ENCODE data around the gene BTC. TPM values are rescaled to one million over a fixed set of nuclear protein-coding genes. Genes with fewer than 3 reads are reported as not detected.
A peak's percentile ranks its signal among the peaks of the same experiment; 100 is the strongest.

Gene BTC
- 0.06 TPM for polyA plus RNA-seq (2013, experiment 1 of 2)
- polyA plus RNA-seq (2013, experiment 2 of 2), result 0.11 TPM

GRCh38 chr4:74794382-74795010 lies at the start of gene BTC:
Gene BTC, minus strand, starts transcription at chr4:74794523. Its CDS starts 198 bp downstream, at chr4:74794325.
- Histone ChIP-seq H3K4me1 (ENCODE audit: control insufficient read depth, low read depth, low read length) (peaks cover 3% of the 10 kb centered on the region), H3K4me2 (ENCODE audit: low read length) (peak within 1 kb of the TSS; percentile 87), H3K9ac (ENCODE audit: low read length) (peak within 1 kb of the TSS; percentile 41), H2BK120ac (ENCODE audit: low read depth, low read length) (no peak within 1 kb of the TSS), H3K56ac (ENCODE audit: low read length) (peak within 1 kb of the TSS; percentile 71), H3K23ac (ENCODE audit: low read length) (no peak within 1 kb of the TSS), H2BK5ac (ENCODE audit: low read length) (no peak within 1 kb of the TSS), H4K8ac (ENCODE audit: low read depth, low read length) (no peak within 1 kb of the TSS), H3K27ac (ENCODE audit: low read depth, low read length) (no peak within 1 kb of the TSS), H4K5ac (ENCODE audit: low read length) (no peak within 1 kb of the TSS), H3K18ac (ENCODE audit: low read length) (no peak within 1 kb of the TSS), H3K79me2 (ENCODE audit: control insufficient read depth, insufficient read depth, low read length) (no peaks in the 10 kb centered on the region), H2BK15ac (replicated peaks; ENCODE audit: low read depth) (no peak within 1 kb of the TSS), H3K4me3 (ENCODE audit: low read length) (peak within 1 kb of the TSS; percentile 18), H3K79me1 (ENCODE audit: low read length) (no peaks in the 10 kb centered on the region), H3K27me3 (ENCODE audit: insufficient read depth, low read length, poor library complexity) (no peaks in the 10 kb centered on the region), H3K4ac (ENCODE audit: low read depth, low read length) (no peak within 1 kb of the TSS), H2AK5ac (ENCODE audit: low read length) (no peak within 1 kb of the TSS), H3K36me3 (ENCODE audit: control insufficient read depth, insufficient read depth, low read length) (no peaks in the 10 kb centered on the region)
- WGBS (ENCODE audit: extremely low coverage, insufficient coverage, low lambda C conversion rate), result no CpG with 5 or more reads among the region's 24 CpGs
- DNase-seq, result peak; percentile 60

GRCh38 chr4:74840936-74841509 lies 46.7 kb upstream of the BTC start:
- H3K36me3 ChIP-seq (ENCODE audit: control insufficient read depth, insufficient read depth, low read length), result no peaks in the 10 kb centered on the region

GRCh38 chr4:74838746-74839370 lies 44.5 kb upstream of the BTC start:
- Histone ChIP-seq H4K5ac (ENCODE audit: low read length) (no peak overlapping the region), H3K4me3 (ENCODE audit: low read length) (no peak overlapping the region), H2BK5ac (ENCODE audit: low read length) (no peak overlapping the region), H2AK5ac (ENCODE audit: low read length) (no peak overlapping the region), H3K27me3 (ENCODE audit: insufficient read depth, low read length, poor library complexity) (no peaks in the 10 kb centered on the region), H3K4me1 (ENCODE audit: control insufficient read depth, low read depth, low read length) (no peaks in the 10 kb centered on the region), H3K79me1 (ENCODE audit: low read length) (no peaks in the 10 kb centered on the region), H3K4ac (ENCODE audit: low read depth, low read length) (no peak overlapping the region), H3K36me3 (ENCODE audit: control insufficient read depth, insufficient read depth, low read length) (no peaks in the 10 kb centered on the region), H3K9ac (ENCODE audit: low read length) (no peak overlapping the region), H3K23ac (ENCODE audit: low read length) (no peak overlapping the region), H4K8ac (ENCODE audit: low read depth, low read length) (no peak overlapping the region), H3K56ac (ENCODE audit: low read length) (no peak overlapping the region), H3K27ac (ENCODE audit: low read depth, low read length) (no peak overlapping the region), H2BK15ac (replicated peaks; ENCODE audit: low read depth) (no peak overlapping the region), H3K4me2 (ENCODE audit: low read length) (no peak overlapping the region), H3K79me2 (ENCODE audit: control insufficient read depth, insufficient read depth, low read length) (no peaks in the 10 kb centered on the region), H3K18ac (ENCODE audit: low read length) (no peak overlapping the region), H2BK120ac (ENCODE audit: low read depth, low read length) (no peak overlapping the region)
- DNase-seq, result no peak
- WGBS (ENCODE audit: extremely low coverage, insufficient coverage, low lambda C conversion rate), result no CpG with 5 or more reads among the region's 4 CpGs

More at GRCh38 chr4:74840936-74841509, 46.7 kb upstream of the BTC start:
- no peak overlapping the region for H4K5ac ChIP-seq (ENCODE audit: low read length)
- no peak overlapping the region for H2BK120ac ChIP-seq (ENCODE audit: low read depth, low read length)
- no CpG with 5 or more reads among the region's 7 CpGs for WGBS (ENCODE audit: extremely low coverage, insufficient coverage, low lambda C conversion rate)
- no peak overlapping the region for H3K27ac ChIP-seq (ENCODE audit: low read depth, low read length)
- H3K9ac ChIP-seq (ENCODE audit: low read length), result no peak overlapping the region
- H2BK15ac ChIP-seq (replicated peaks; ENCODE audit: low read depth), result no peak overlapping the region
- no peaks in the 10 kb centered on the region for H3K79me1 ChIP-seq (ENCODE audit: low read length)
- no peak overlapping the region for H3K56ac ChIP-seq (ENCODE audit: low read length)
- no peak overlapping the region for H3K23ac ChIP-seq (ENCODE audit: low read length)
- no peak overlapping the region for H2BK5ac ChIP-seq (ENCODE audit: low read length)
- H3K4ac ChIP-seq (ENCODE audit: low read depth, low read length), result no peak overlapping the region
- H3K4me3 ChIP-seq (ENCODE audit: low read length), result no peak overlapping the region
- H3K79me2 ChIP-seq (ENCODE audit: control insufficient read depth, insufficient read depth, low read length), result no peaks in the 10 kb centered on the region
- no peak overlapping the region for H2AK5ac ChIP-seq (ENCODE audit: low read length)
- H3K27me3 ChIP-seq (ENCODE audit: insufficient read depth, low read length, poor library complexity), result no peaks in the 10 kb centered on the region
- H4K8ac ChIP-seq (ENCODE audit: low read depth, low read length), result no peak overlapping the region
- H3K18ac ChIP-seq (ENCODE audit: low read length), result no peak overlapping the region
- H3K4me1 ChIP-seq (ENCODE audit: control insufficient read depth, low read depth, low read length), result no peaks in the 10 kb centered on the region
- no peak for DNase-seq
- H3K4me2 ChIP-seq (ENCODE audit: low read length), result no peak overlapping the region

GRCh38 chr4:74830928-74831327 lies 36.6 kb upstream of the BTC start:
- Histone ChIP-seq H3K27ac (ENCODE audit: low read depth, low read length) (no peak overlapping the region), H2BK15ac (replicated peaks; ENCODE audit: low read depth) (no peak overlapping the region), H2BK5ac (ENCODE audit: low read length) (no peak overlapping the region), H3K36me3 (ENCODE audit: control insufficient read depth, insufficient read depth, low read length) (no peaks in the 10 kb centered on the region), H3K23ac (ENCODE audit: low read length) (no peak overlapping the region), H2AK5ac (ENCODE audit: low read length) (no peak overlapping the region), H3K18ac (ENCODE audit: low read length) (no peak overlapping the region), H3K27me3 (ENCODE audit: insufficient read depth, low read length, poor library complexity) (no peaks in the 10 kb centered on the region), H4K5ac (ENCODE audit: low read length) (no peak overlapping the region), H3K79me1 (ENCODE audit: low read length) (no peaks in the 10 kb centered on the region), H3K56ac (ENCODE audit: low read length) (no peak overlapping the region), H2BK120ac (ENCODE audit: low read depth, low read length) (no peak overlapping the region), H3K4ac (ENCODE audit: low read depth, low read length) (no peak overlapping the region), H3K4me1 (ENCODE audit: control insufficient read depth, low read depth, low read length) (no peaks in the 10 kb centered on the region), H3K4me2 (ENCODE audit: low read length) (no peak overlapping the region), H3K4me3 (ENCODE audit: low read length) (no peak overlapping the region), H4K8ac (ENCODE audit: low read depth, low read length) (no peak overlapping the region), H3K79me2 (ENCODE audit: control insufficient read depth, insufficient read depth, low read length) (no peaks in the 10 kb centered on the region), H3K9ac (ENCODE audit: low read length) (no peak overlapping the region)
- no CpG with 5 or more reads among the region's 1 CpG for WGBS (ENCODE audit: extremely low coverage, insufficient coverage, low lambda C conversion rate)
- DNase-seq, result no peak

GRCh38 chr4:74823194-74823593 lies 28.9 kb upstream of the BTC start:
- H3K79me2 ChIP-seq (ENCODE audit: control insufficient read depth, insufficient read depth, low read length), result no peaks in the 10 kb centered on the region
- no peak for DNase-seq
- no peak overlapping the region for H3K4me2 ChIP-seq (ENCODE audit: low read length)
- H3K23ac ChIP-seq (ENCODE audit: low read length), result no peak overlapping the region
- H2BK120ac ChIP-seq (ENCODE audit: low read depth, low read length), result no peak overlapping the region
- WGBS (ENCODE audit: extremely low coverage, insufficient coverage, low lambda C conversion rate), result no CpG with 5 or more reads among the region's 1 CpG
- no peak overlapping the region for H2BK5ac ChIP-seq (ENCODE audit: low read length)
- no peak overlapping the region for H3K27ac ChIP-seq (ENCODE audit: low read depth, low read length)
- no peaks in the 10 kb centered on the region for H3K79me1 ChIP-seq (ENCODE audit: low read length)
- H3K4ac ChIP-seq (ENCODE audit: low read depth, low read length), result no peak overlapping the region
- no peak overlapping the region for H4K5ac ChIP-seq (ENCODE audit: low read length)
- H3K4me1 ChIP-seq (ENCODE audit: control insufficient read depth, low read depth, low read length), result no peaks in the 10 kb centered on the region
- no peak overlapping the region for H3K56ac ChIP-seq (ENCODE audit: low read length)
- no peaks in the 10 kb centered on the region for H3K36me3 ChIP-seq (ENCODE audit: control insufficient read depth, insufficient read depth, low read length)
- H4K8ac ChIP-seq (ENCODE audit: low read depth, low read length), result no peak overlapping the region
- no peak overlapping the region for H3K4me3 ChIP-seq (ENCODE audit: low read length)
- H3K27me3 ChIP-seq (ENCODE audit: insufficient read depth, low read length, poor library complexity), result no peaks in the 10 kb centered on the region
- no peak overlapping the region for H2BK15ac ChIP-seq (replicated peaks; ENCODE audit: low read depth)
- no peak overlapping the region for H3K18ac ChIP-seq (ENCODE audit: low read length)
- no peak overlapping the region for H2AK5ac ChIP-seq (ENCODE audit: low read length)
- no peak overlapping the region for H3K9ac ChIP-seq (ENCODE audit: low read length)

Data from mesendoderm (in vitro differentiated cells).